GM18505 (cell line): ENCODE measurements around the gene LOXHD1.

ENCODE experiments used
- ATAC-seq: cut with Tn5 transposase; IDR thresholded peaks from one replicate; pipeline ENCODE4 v1.9.1; 2021; ENCODE audit not compliant: unreplicated experiment
- POLR2A ChIP-seq: IDR thresholded peaks from 4 replicates; pipeline ENCODE4 v1.6.1; 2011; ENCODE audit warnings: borderline replicate concordance; ENCODE audit not compliant: insufficient read depth, insufficient read length; ENCODE audit errors: extremely low read depth

LOXHD1 gene

GRCh38 chr18:46556590-46557206 is 100.3 kb downstream of the LOXHD1 start:
- no peak for TF ChIP-seq POLR2A
- ATAC-seq: no peak

- no peak for ATAC-seq
- no peak for TF ChIP-seq POLR2A
Observed at GRCh38 chr18:46555724-46556123, 101.3 kb downstream of the LOXHD1 start.

GRCh38 chr18:46555213-46555612 is 101.8 kb downstream of the LOXHD1 start:
- TF ChIP-seq POLR2A: no peak
- ATAC-seq: no peak

- no peak for ATAC-seq
- TF ChIP-seq POLR2A: no peak
Observed at GRCh38 chr18:46554406-46555080, 102.5 kb downstream of the LOXHD1 start.

DNA sequence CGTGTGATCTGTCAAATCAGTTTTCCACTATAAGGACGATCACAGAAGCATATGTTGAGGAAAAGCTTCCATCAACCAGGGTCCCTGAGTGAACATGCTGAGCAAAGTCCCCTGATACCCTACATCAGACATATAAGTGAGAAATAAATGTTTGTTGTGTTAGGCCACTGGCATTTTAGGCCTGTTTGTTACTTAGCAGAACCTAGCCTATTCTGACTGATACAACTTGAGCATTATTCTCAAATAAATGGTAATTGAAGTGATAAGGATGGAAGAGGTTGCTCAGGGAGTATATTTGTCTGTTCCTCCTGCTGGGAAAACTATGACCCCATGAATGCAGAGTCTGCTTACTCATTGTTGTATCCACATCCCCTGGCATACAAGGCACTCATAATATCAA is 106.4 kb downstream of the LOXHD1 start:
- no peak for TF ChIP-seq POLR2A
- ATAC-seq: no peak

DNA sequence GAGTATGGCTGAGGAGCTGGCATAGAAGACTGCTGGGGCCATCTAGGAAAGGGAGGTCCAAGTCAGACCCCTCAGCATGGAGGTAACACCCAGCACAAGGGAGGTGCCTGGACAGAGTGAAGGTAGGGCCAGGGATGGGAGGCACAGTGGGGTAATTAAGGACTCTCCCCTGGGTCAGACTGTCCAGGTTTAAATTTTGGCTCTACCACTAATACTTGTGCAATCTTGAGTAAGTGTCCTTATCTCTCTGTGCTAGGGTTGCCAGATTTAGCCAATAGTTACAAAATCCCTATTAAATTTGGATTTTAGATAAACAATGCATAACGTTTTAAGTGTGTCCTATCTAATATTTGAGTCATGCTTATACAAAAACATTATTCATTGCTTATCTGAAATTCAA is 109.5 kb downstream of the LOXHD1 start:
- no peak for ATAC-seq

GRCh38 chr18:46546111-46546640 is 110.8 kb downstream of the LOXHD1 start:
- TF ChIP-seq POLR2A: no peak
- ATAC-seq: no peak

More for the DNA sequence above, 109.5 kb downstream of the LOXHD1 start:
- TF ChIP-seq POLR2A: no peak

GRCh38 chr18:46542545-46542944 is 114.5 kb downstream of the LOXHD1 start:
- no peak for ATAC-seq
- no peak for TF ChIP-seq POLR2A

DNA sequence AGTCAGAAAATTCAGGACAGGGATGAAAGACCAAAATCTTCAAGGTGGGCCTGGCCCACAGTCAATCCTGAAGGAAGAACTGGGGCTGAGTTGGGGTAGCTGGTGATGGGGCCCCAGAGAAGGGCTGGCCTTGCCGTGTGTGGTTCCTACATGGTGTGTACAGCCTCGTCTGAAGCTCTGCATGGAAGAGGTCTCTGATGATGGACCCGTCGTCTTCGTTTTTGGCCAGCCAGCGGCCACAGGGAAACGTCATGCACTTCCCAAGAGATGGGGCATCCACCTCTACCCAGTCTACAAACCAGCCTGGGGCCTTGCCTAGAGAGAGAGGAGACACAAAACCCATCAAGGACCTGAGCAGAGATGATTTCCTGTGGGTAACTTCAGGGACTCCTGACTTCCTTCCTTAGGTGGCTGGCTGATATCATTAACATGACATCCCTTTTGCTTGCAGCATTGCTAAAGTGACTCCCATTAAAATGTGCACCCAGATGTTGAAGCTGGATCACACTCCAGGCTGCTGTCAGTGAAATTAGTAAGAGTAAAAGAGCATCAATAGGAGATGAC is 115.3 kb downstream of the LOXHD1 start:
- no peak for ATAC-seq
- TF ChIP-seq POLR2A: no peak

GRCh38 chr18:46538376-46538775 is 118.6 kb downstream of the LOXHD1 start:
- no peak for TF ChIP-seq POLR2A
- no peak for ATAC-seq

- no peak for TF ChIP-seq POLR2A
- no peak for ATAC-seq
Observed at GRCh38 chr18:46536215-46536874, 120.7 kb downstream of the LOXHD1 start.

GRCh38 chr18:46531482-46531881 is 125.5 kb downstream of the LOXHD1 start:
- ATAC-seq: no peak
- no peak for TF ChIP-seq POLR2A

GRCh38 chr18:46528037-46528436 is 129.0 kb downstream of the LOXHD1 start:
- ATAC-seq: no peak
- no peak for TF ChIP-seq POLR2A
